OCI-M1 (cell line): ENCODE data around the gene LARGE2.

Experiments used
- DNase-seq: peaks from one replicate; lab custom pipeline; 2025; lab: John Stamatoyannopoulos, UW

The LARGE2 gene

GRCh38 chr11:45913942-45914635 is 8.4 kb upstream of the LARGE2 start:
- no peak for DNase-seq

GRCh38 chr11:45915446-45915845 is 7.0 kb upstream of the LARGE2 start:
- DNase-seq, result no peak

GRCh38 chr11:45917286-45917622 is 5.2 kb upstream of the LARGE2 start:
- no peak for DNase-seq

GRCh38 chr11:45917623-45918330 is 4.7 kb upstream of the LARGE2 start, which contains the start of gene PEX16:
TSS of gene PEX16 (minus strand) at chr11:45917877. CDS start at chr11:45917811, 66 bp downstream.
- DNase-seq, result peak; percentile 99

GRCh38 chr11:45918331-45918941 is 4.0 kb upstream of the LARGE2 start:
- DNase-seq, result peak; percentile 81

GRCh38 chr11:45918962-45919675 is 3.3 kb upstream of the LARGE2 start:
- no peak for DNase-seq

GRCh38 chr11:45919806-45920530 is 2.5 kb upstream of the LARGE2 start:
- DNase-seq, result no peak

GRCh38 chr11:45920531-45921477 is 1.7 kb upstream of the LARGE2 start:
- no peak for DNase-seq

- no peak for DNase-seq
Observed at GRCh38 chr11:45921561-45922424, 663 bp upstream of the LARGE2 start.

- no peak for DNase-seq
Observed at GRCh38 chr11:45924036-45924915, 1.8 kb downstream of the LARGE2 start.

- DNase-seq, result no peak
Observed at GRCh38 chr11:45924927-45925326, 2.5 kb downstream of the LARGE2 start.

- DNase-seq, result no peak
Observed at GRCh38 chr11:45925550-45925949, 3.1 kb downstream of the LARGE2 start.

GRCh38 chr11:45926001-45926401 is 3.5 kb downstream of the LARGE2 start:
- DNase-seq, result no peak

- DNase-seq, result no peak
Observed at GRCh38 chr11:45926536-45927331, 4.3 kb downstream of the LARGE2 start.

- DNase-seq, result no peak
Observed at GRCh38 chr11:45927332-45927683, 4.9 kb downstream of the LARGE2 start.

- no peak for DNase-seq
Observed at GRCh38 chr11:45927684-45928413, 5.4 kb downstream of the LARGE2 start.

- DNase-seq, result no peak
Observed at GRCh38 chr11:45928535-45929215, 6.2 kb downstream of the LARGE2 start.
